Measurements from ENCODE around the gene TEX30. TPM values are rescaled to one million over a fixed set of nuclear protein-coding genes. Genes with fewer than 3 reads are reported as not detected.

TEX30 gene
- polyA plus RNA-seq, 2 donors, result 10.3 to 15.7 TPM

DNA sequence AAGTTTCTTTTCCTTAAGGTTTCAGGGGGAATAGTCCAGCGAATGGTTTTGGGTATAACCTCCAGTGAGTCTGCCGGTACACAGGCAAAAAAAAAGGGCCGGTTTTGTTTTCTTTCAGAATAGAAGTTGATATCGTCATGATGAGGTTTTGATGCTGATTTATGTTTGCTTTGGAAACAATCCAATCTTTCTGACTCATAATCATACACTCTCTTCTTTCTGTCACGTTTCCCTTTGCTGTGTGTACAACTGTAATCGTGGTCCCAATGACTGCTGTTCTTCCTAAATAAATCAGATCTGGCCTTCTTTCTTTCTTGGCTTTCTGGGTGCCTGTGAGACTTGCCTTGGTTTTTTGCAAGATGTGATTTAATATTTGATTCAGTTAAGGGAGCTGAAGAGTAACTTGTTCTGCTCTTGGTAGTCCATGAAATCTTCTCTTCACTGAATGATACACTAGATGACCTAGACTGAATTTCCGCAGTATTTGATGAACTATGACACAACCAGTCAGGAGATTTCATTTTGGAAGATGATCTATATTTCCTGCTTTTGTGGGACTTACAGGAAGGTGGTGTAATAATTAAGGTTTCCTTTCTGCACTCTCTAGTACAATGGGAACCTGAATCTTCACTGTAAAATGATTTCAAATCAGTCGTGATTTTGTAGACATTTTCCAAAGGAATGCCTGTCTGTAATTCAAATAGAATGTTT, 43.9 kb downstream of the TEX30 start:
- no peaks in the 10 kb centered on the region for H3K9me3 ChIP-seq (ENCODE audit: control insufficient read depth in 2 of 2, insufficient read depth in 1 of 2, low read depth in 1 of 2, low read length in 1 of 2)
- 25 to 28% methylated on average over 8 of the region's 8 CpGs for whole genome bisulfite sequencing, 2 donors
- H3K4me3 ChIP-seq (ENCODE audit: low read depth in 1 of 2, low read length in 2 of 2), result no peak overlapping the region
- no peaks in the 10 kb centered on the region for H3K27me3 ChIP-seq (ENCODE audit: control insufficient read depth in 1 of 2, insufficient read depth in 2 of 2, low read length in 2 of 2)
- no peak overlapping the region for H3K27ac ChIP-seq (ENCODE audit: low read depth in 2 of 2, low read length in 1 of 2)
- H3K4me1 ChIP-seq (ENCODE audit: control insufficient read depth in 2 of 2, insufficient read depth in 2 of 2, low read length in 1 of 2), result no peaks in the 10 kb centered on the region
- H3K36me3 ChIP-seq (ENCODE audit: control insufficient read depth in 2 of 2, insufficient read depth in 2 of 2, low read length in 1 of 2), result no peaks in the 10 kb centered on the region

DNA sequence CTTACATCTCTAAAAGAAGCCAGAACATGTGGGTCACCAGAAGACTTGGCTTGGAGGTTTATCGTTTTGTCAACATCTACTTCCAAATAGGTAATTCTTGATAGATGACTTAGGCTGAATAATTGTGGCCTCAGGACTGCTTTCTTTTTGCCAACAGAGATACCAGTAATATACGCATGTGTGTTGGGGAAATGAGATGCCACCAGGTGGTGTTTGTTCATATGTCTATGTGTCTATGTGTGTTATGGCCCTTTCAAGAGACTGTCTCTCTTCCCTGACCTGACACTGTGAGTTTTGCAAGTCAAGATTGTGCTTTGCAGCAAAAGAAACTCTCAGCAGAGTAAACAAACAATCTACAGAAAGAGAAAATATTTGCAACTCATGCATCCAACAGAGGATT, 47.2 kb downstream of the TEX30 start:
- no peaks in the 10 kb centered on the region for H3K27me3 ChIP-seq (ENCODE audit: control insufficient read depth in 1 of 2, insufficient read depth in 2 of 2, low read length in 2 of 2)
- H3K9me3 ChIP-seq (ENCODE audit: control insufficient read depth in 2 of 2, insufficient read depth in 1 of 2, low read depth in 1 of 2, low read length in 1 of 2), result no peaks in the 10 kb centered on the region
- H3K36me3 ChIP-seq (ENCODE audit: control insufficient read depth in 2 of 2, insufficient read depth in 2 of 2, low read length in 1 of 2), result no peaks in the 10 kb centered on the region
- H3K27ac ChIP-seq (ENCODE audit: low read depth in 2 of 2, low read length in 1 of 2), result no peak overlapping the region
- WGBS, 2 donors, result 53 to 55% methylated on average over 2 of the region's 2 CpGs
- H3K4me1 ChIP-seq (ENCODE audit: control insufficient read depth in 2 of 2, insufficient read depth in 2 of 2, low read length in 1 of 2), result no peaks in the 10 kb centered on the region
- no peak overlapping the region for H3K4me3 ChIP-seq (ENCODE audit: low read depth in 1 of 2, low read length in 2 of 2)

DNA sequence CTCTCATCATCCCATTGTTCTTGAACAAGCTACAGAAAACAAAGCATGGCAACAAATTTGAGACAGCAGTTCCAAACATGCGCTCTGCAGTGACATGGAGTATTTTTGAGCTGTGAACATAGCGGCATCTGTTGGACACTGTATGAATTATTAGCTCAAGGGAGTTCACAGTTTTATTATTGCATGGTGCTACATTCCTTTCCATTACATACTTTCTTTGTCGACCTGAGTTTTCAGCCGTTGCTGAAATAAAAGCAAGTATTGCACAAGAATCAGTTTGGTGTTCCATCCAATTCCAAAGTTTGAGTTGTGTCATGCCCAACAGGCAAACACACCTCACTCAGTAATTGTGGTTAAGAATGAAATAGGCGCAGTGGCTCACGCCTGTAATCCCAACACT, 48.7 kb downstream of the TEX30 start:
- H3K4me3 ChIP-seq (ENCODE audit: low read depth in 1 of 2, low read length in 2 of 2), result no peak overlapping the region
- no peaks in the 10 kb centered on the region for H3K9me3 ChIP-seq (ENCODE audit: control insufficient read depth in 2 of 2, insufficient read depth in 1 of 2, low read depth in 1 of 2, low read length in 1 of 2)
- 48 to 67% methylated on average over 6 of the region's 6 CpGs for WGBS, 2 donors
- H3K27ac ChIP-seq (ENCODE audit: low read depth in 2 of 2, low read length in 1 of 2), result no peak overlapping the region
- no peaks in the 10 kb centered on the region for H3K4me1 ChIP-seq (ENCODE audit: control insufficient read depth in 2 of 2, insufficient read depth in 2 of 2, low read length in 1 of 2)
- H3K27me3 ChIP-seq (ENCODE audit: control insufficient read depth in 1 of 2, insufficient read depth in 2 of 2, low read length in 2 of 2), result no peaks in the 10 kb centered on the region
- no peaks in the 10 kb centered on the region for H3K36me3 ChIP-seq (ENCODE audit: control insufficient read depth in 2 of 2, insufficient read depth in 2 of 2, low read length in 1 of 2)

DNA sequence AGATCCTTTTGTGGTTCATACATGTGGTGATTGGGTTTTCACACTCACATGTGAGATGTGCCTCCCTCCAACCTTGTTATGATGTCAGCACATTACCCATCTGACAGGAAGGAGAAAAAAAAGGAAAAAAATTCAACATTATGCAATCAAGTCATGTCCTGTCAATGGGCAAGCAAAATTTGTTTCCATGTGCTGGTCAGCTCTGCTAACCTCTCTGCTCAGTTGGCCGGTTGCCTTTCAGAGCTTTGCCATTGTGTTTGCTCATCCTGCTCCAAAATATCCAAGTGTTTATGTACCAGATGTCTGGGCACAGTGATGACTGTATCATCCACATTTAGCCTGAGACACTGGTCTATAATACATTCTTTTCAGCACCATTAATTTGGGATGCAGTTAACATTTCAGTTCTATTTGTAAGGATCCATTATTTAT, 51.8 kb downstream of the TEX30 start:
- 53 to 88% methylated on average over 1 of the region's 1 CpG for WGBS, 2 donors
- no peaks in the 10 kb centered on the region for H3K36me3 ChIP-seq (ENCODE audit: control insufficient read depth in 2 of 2, insufficient read depth in 2 of 2, low read length in 1 of 2)

DNA sequence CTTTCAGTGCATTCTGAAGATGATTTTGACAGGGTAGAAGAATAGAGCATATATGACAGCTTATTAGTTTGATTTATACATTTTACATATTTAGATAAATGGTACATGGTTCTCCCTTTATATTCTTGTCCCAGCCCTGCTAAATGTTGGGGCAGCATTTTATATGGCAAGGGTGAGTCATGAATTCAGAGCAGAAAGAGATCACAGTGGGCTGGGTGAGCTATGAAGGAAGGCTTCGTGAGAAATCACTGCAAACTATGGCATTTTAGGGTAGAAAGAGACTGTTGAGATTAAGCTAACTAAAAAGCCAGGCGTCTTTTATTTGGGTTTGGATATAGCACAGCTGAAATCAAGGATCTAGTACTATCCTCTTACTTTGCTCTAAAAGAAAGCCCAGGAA, 54.8 kb downstream of the TEX30 start:
- H3K27me3 ChIP-seq (ENCODE audit: control insufficient read depth in 1 of 2, insufficient read depth in 2 of 2, low read length in 2 of 2), result no peaks in the 10 kb centered on the region
- no peak overlapping the region for H3K27ac ChIP-seq (ENCODE audit: low read depth in 2 of 2, low read length in 1 of 2)
- no peaks in the 10 kb centered on the region for H3K36me3 ChIP-seq (ENCODE audit: control insufficient read depth in 2 of 2, insufficient read depth in 2 of 2, low read length in 1 of 2)
- H3K4me1 ChIP-seq (ENCODE audit: control insufficient read depth in 2 of 2, insufficient read depth in 2 of 2, low read length in 1 of 2), result no peaks in the 10 kb centered on the region
- H3K4me3 ChIP-seq (ENCODE audit: low read depth in 1 of 2, low read length in 2 of 2), result no peak overlapping the region
- WGBS, 2 donors, result 75 to 83% methylated on average over 2 of the region's 2 CpGs
- H3K9me3 ChIP-seq (ENCODE audit: control insufficient read depth in 2 of 2, insufficient read depth in 1 of 2, low read depth in 1 of 2, low read length in 1 of 2), result no peaks in the 10 kb centered on the region

More for the DNA sequence above, 51.8 kb downstream of the TEX30 start:
- no peak overlapping the region for H3K27ac ChIP-seq (ENCODE audit: low read depth in 2 of 2, low read length in 1 of 2)
- H3K9me3 ChIP-seq (ENCODE audit: control insufficient read depth in 2 of 2, insufficient read depth in 1 of 2, low read depth in 1 of 2, low read length in 1 of 2), result no peaks in the 10 kb centered on the region
- no peak overlapping the region for H3K4me3 ChIP-seq (ENCODE audit: low read depth in 1 of 2, low read length in 2 of 2)
- no peaks in the 10 kb centered on the region for H3K27me3 ChIP-seq (ENCODE audit: control insufficient read depth in 1 of 2, insufficient read depth in 2 of 2, low read length in 2 of 2)
- no peaks in the 10 kb centered on the region for H3K4me1 ChIP-seq (ENCODE audit: control insufficient read depth in 2 of 2, insufficient read depth in 2 of 2, low read length in 1 of 2)

Other genes starting within 250 kb of the TEX30 start
- 10 to 100 TPM; 15.2 to 17.1 TPM for gene TPP2, start 176.8 kb downstream of the TEX30 start, polyA plus RNA-seq
- gene METTL21C, start 78.7 kb downstream of the TEX30 start, polyA plus RNA-seq, result not detected
- gene POGLUT2, start 25.2 kb upstream of the TEX30 start, polyA plus RNA-seq, result 1 to 10 TPM in 1 of 2 donors, under 1 TPM in 1; 0.61 to 1.5 TPM
- 1 to 10 TPM; 4.4 to 8.3 TPM for gene BIVM, start 25.3 kb upstream of the TEX30 start, polyA plus RNA-seq
- 10 to 100 TPM; 29.7 to 61.4 TPM for gene ERCC5, start 72.2 kb upstream of the TEX30 start, polyA plus RNA-seq

All from esophagus (tissue), 2 donors.